Lung (tissue), 12 donors: Measurements from ENCODE around the gene FKBP7. TPM values are rescaled to one million over a fixed set of nuclear protein-coding genes. Genes with fewer than 3 reads are reported as not detected.
"Not testable (repeated sequence)": the region's sequence is repeated elsewhere in the genome, so short reads cannot be mapped to it uniquely, and the experiment has no call there.

Source experiments
- ATAC-seq: fragments of 200-7000 bp; cut with Tn5 transposase; one replicate; pipeline ENCODE4 v1.9.1; 2020; ENCODE audit warnings: moderate number of reproducible peaks; ENCODE audit not compliant: insufficient read depth, low FRiP score
- DNase-seq, 3 donors: peaks; one replicate each; pipeline ENCODE4 v3.0.0-alpha.2; 2013 to 2017
- H3K27ac ChIP-seq, 2 donors: one replicate each; pipeline ENCODE4 v1.5.1; 2013; ENCODE audit warnings: mild to moderate bottlenecking in 2 of 2, moderate library complexity in 2 of 2, control low read depth in 1 of 2, inconsistent platforms in 1 of 2, low read depth in 1 of 2, low read length in 1 of 2
- H3K27me3 ChIP-seq, 3 donors: one replicate each; pipeline ENCODE4 v1.5.1; 2013; ENCODE audit warnings: low read length in 2 of 3; ENCODE audit not compliant: control insufficient read depth in 3 of 3, insufficient read depth in 3 of 3
- H3K36me3 ChIP-seq, 4 donors: one replicate each; pipeline ENCODE4 v1.5.1; 2013; ENCODE audit warnings: low read length in 4 of 4, mild to moderate bottlenecking in 1 of 4, moderate library complexity in 1 of 4; ENCODE audit not compliant: control insufficient read depth in 4 of 4, insufficient read depth in 4 of 4
- H3K4me1 ChIP-seq, 5 donors: one replicate each; pipeline ENCODE4 v1.5.1; 2013; ENCODE audit warnings: low read length in 5 of 5, mild to moderate bottlenecking in 2 of 5, moderate library complexity in 1 of 5; ENCODE audit not compliant: control insufficient read depth in 5 of 5, insufficient read depth in 5 of 5
- H3K4me3 ChIP-seq: one replicate; pipeline ENCODE4 v1.5.1; 2013; ENCODE audit warnings: mild to moderate bottlenecking, control low read depth, moderate library complexity
- H3K9ac ChIP-seq, 2 donors: one replicate each; pipeline ENCODE4 v1.5.1; 2013; ENCODE audit warnings: low read length in 2 of 2, control low read depth in 1 of 2; ENCODE audit not compliant: insufficient read depth in 1 of 2
- H3K9me3 ChIP-seq, 4 donors: one replicate each; pipeline ENCODE4 v1.5.1; 2013; ENCODE audit warnings: low read length in 3 of 4, mild to moderate bottlenecking in 1 of 4, moderate library complexity in 1 of 4; ENCODE audit not compliant: control insufficient read depth in 4 of 4, insufficient read depth in 3 of 4
- WGBS, 2 donors: extraction: QIAGEN DNeasy Blood & Tissue Kit; methylation state at CpG; one replicate each; pipeline ENCODE4 v1.1.7; 2013; 5-methylcytosine and 5-hydroxymethylcytosine counted together
- polyA plus RNA-seq, 2 donors: library from polyadenylated mRNA; stranded (reverse); fragments of 200-250 nt; gene quantifications; one replicate each; pipeline ENCODE4 v1.2.1, GENCODE V29; 2013
- total RNA-seq, 2 donors: library from RNA; depleted of rRNA in 1 of 2; stranded (reverse); fragments of >200 nt in 1 of 2; gene quantifications; one replicate each; pipeline ENCODE4 v1.2.1, GENCODE V29; 2014 to 2021
- TF ChIP-seq, protein P1 (sequence below): IDR thresholded peaks from 2 replicates; pipeline ENCODE4 v1.5.1; 2012; ENCODE audit warnings: mild to moderate bottlenecking; ENCODE audit errors: control extremely low read depth, extremely low read depth
- donor health status: control.
- donor health status: control.
- donor health status: Bipolar disorder and iron deficiency.
- donor health status: healthy.
- donor health status: DM: yes; HTN: yes; CAD: no.

The FKBP7 gene
- total and polyA plus RNA-seq, 4 donors: 6.6 to 53.3 (median 7.7) TPM

DNA sequence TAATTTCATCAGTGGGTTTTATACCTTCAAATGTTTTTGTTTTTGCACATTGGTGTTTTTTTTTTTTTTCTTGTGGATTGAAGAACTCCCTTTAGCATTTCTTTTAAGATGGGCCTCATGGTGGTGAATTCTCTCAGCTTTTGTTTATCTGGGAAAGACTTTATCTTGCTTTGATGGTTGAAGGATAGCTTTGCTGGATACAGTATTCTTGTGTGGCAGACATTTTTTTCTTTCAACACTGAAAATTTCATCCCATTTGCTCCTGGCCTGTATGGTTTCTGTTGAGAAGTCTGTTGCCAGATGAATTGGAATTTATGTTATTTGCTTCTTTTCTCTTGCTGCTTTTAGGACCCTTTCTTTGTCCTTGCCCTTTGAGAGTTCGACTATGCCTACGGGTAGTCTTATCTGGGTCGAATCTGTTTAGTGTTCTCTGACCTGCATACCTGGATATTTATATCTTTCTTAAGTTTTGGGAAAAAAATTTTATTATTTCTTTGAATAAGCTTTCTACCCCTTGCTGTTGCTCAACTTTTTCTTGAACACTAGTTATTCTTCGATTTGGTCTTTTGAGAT lies 53.1 kb downstream of the FKBP7 start:
- ATAC-seq (no peak), DNase-seq (no peak)
- Histone ChIP-seq H3K27me3 (no peaks in the 10 kb centered on the region), H3K4me1 (no peaks in the 10 kb centered on the region), H3K9ac (no peak overlapping the region), H3K27ac (no peak overlapping the region), H3K4me3 (no peak overlapping the region), H3K9me3 (no peaks in the 10 kb centered on the region), H3K36me3 (peaks cover 8 to 11% (median 10%) of the 10 kb centered on the region in 4 donors)
- WGBS, 2 donors: 96 to 98% methylated on average over 4 of the region's 4 CpGs
- TF ChIP-seq, protein P1, sequence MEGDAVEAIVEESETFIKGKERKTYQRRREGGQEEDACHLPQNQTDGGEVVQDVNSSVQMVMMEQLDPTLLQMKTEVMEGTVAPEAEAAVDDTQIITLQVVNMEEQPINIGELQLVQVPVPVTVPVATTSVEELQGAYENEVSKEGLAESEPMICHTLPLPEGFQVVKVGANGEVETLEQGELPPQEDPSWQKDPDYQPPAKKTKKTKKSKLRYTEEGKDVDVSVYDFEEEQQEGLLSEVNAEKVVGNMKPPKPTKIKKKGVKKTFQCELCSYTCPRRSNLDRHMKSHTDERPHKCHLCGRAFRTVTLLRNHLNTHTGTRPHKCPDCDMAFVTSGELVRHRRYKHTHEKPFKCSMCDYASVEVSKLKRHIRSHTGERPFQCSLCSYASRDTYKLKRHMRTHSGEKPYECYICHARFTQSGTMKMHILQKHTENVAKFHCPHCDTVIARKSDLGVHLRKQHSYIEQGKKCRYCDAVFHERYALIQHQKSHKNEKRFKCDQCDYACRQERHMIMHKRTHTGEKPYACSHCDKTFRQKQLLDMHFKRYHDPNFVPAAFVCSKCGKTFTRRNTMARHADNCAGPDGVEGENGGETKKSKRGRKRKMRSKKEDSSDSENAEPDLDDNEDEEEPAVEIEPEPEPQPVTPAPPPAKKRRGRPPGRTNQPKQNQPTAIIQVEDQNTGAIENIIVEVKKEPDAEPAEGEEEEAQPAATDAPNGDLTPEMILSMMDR: no peak

DNA sequence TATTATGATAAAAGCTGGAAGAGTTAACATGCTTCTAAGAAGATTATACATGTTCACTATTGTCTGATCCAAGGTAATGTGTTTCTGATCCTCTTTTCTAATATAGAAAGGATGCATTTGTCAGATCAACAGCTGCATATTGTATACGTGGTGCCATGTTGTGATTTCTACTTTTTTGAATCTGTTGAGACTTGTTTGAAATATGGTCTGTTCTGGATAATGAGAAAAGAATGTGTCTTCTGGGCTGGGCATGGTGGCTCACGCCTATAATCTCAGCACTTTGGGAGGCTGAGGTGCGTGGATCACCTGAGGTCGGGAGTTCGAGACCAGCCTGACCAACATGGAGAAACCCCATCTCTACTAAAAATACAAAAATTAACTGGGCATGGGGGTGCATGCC lies 54.7 kb downstream of the FKBP7 start:
- not testable (repeated sequence) for ATAC-seq, DNase-seq, H3K9me3 ChIP-seq, H3K27me3 ChIP-seq, H3K27ac ChIP-seq, H3K4me1 ChIP-seq, H3K9ac ChIP-seq, H3K4me3 ChIP-seq
- peaks cover 0 to 11% (median 4%) of the 10 kb centered on the region in 4 donors for H3K36me3 ChIP-seq
- WGBS, 2 donors: 94 to 96% methylated on average over 5 of the region's 5 CpGs

DNA sequence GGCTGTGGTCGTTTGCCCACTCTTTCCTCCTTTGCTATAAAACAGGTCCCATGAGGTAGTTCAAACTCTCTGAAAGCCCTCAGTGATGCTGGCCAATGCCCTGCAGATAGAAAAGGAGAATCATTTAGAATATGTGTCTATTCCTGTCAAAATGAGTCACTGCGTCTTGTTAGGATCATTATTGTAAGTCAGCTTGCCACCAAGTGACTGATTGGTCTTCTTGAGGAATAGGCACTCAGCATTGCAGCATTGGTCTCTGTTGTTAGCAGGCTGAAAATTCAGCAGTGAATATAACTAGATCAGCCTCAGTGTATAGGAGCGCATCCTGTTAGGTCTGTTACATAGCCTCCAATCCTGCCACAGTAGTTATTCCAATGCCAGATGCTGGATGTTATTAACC lies 56.3 kb downstream of the FKBP7 start:
- no peaks in the 10 kb centered on the region for H3K4me1 ChIP-seq
- TF ChIP-seq, protein P1: no peak
- peaks cover 0 to 5% (median 3%) of the 10 kb centered on the region in 4 donors for H3K36me3 ChIP-seq
- WGBS, 2 donors: 86 to 90% methylated on average over 3 of the region's 3 CpGs
- DNase-seq (no peak), ATAC-seq (no peak)
- H3K27ac ChIP-seq: no peak overlapping the region
- no peak overlapping the region for H3K9ac ChIP-seq
- no peaks in the 10 kb centered on the region for H3K9me3 ChIP-seq
- H3K27me3 ChIP-seq: no peaks in the 10 kb centered on the region
- H3K4me3 ChIP-seq: no peak overlapping the region

DNA sequence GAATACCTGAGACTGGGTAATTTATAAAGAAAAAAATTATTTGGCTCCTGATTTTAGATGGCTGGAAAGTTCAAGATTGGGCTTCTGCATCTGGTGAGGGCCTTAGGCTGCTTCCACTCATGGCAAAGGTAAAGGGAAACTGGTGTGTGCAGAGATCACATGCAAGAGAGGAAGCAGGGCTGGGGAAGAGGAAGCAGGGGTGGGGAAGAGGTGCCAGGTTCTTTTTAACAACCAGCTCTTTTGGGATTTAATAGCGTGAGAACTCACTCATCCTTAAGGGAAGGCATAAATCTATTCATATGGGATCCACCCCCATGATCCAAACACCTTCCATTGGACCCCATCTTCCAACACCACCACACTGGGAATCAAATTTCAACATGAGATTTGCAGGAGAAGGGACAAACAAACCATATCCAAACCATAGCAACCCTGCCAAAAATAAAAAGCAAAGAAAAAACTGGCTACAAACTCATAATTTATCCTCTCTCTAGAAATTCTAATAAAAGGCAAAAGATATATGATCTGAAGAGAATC lies 57.9 kb downstream of the FKBP7 start:
- ATAC-seq (no peak), DNase-seq (peak in 1 of 3 donors; percentile 21)
- H3K36me3 ChIP-seq: peaks cover 0 to 5% (median 0%) of the 10 kb centered on the region in 4 donors
- H3K27me3 ChIP-seq: no peaks in the 10 kb centered on the region
- H3K9me3 ChIP-seq: no peaks in the 10 kb centered on the region
- H3K9ac ChIP-seq: no peak overlapping the region
- TF ChIP-seq, protein P1: no peak
- H3K4me3 ChIP-seq: no peak overlapping the region
- no peak overlapping the region for H3K27ac ChIP-seq
- H3K4me1 ChIP-seq: no peaks in the 10 kb centered on the region
- WGBS, 2 donors: 35 to 50% methylated on average over 1 of the region's 1 CpG
